HG03159 (cell line): Measurements from ENCODE around the gene FST.

Source experiments
- ATAC-seq: cut with Tn5 transposase; IDR thresholded peaks from one replicate; pipeline ENCODE4 v1.9.1; 2021; ENCODE audit warnings: mild to moderate bottlenecking, moderate library complexity; ENCODE audit not compliant: unreplicated experiment

FST gene

GRCh38 chr5:53472720-53473510, 7.5 kb upstream of the FST start:
- ATAC-seq = no peak

- no peak for ATAC-seq
Observed at GRCh38 chr5:53473633-53474032, 6.8 kb upstream of the FST start.

- no peak for ATAC-seq
Observed at GRCh38 chr5:53475320-53475719, 5.1 kb upstream of the FST start.

- ATAC-seq = no peak
Observed at GRCh38 chr5:53476019-53476418, 4.4 kb upstream of the FST start.

- no peak for ATAC-seq
Observed at GRCh38 chr5:53476531-53477480, 3.6 kb upstream of the FST start.

- no peak for ATAC-seq
Observed at GRCh38 chr5:53478411-53479044, 1.9 kb upstream of the FST start.

- no peak for ATAC-seq
Observed at GRCh38 chr5:53479045-53479589, 1.3 kb upstream of the FST start.

GRCh38 chr5:53479590-53480415, 626 bp upstream of the FST start:
- no peak for ATAC-seq

- ATAC-seq = no peak
Observed at GRCh38 chr5:53481159-53481886, 894 bp downstream of the FST start.

GRCh38 chr5:53481887-53482716, 1.7 kb downstream of the FST start:
- peak; percentile 69 for ATAC-seq

- no peak for ATAC-seq
Observed at GRCh38 chr5:53482717-53483638, 2.5 kb downstream of the FST start.

- ATAC-seq = no peak
Observed at GRCh38 chr5:53487436-53487835, 7.0 kb downstream of the FST start.

GRCh38 chr5:53488195-53488722, 7.8 kb downstream of the FST start:
- no peak for ATAC-seq

GRCh38 chr5:53490747-53491146, 10.3 kb downstream of the FST start:
- no peak for ATAC-seq

- no peak for ATAC-seq
Observed at GRCh38 chr5:53501054-53501453, 20.6 kb downstream of the FST start.

GRCh38 chr5:53503562-53504218, 23.3 kb downstream of the FST start:
- no peak for ATAC-seq

- ATAC-seq = no peak
Observed at GRCh38 chr5:53507013-53507412, 26.6 kb downstream of the FST start.
